Suprapubic skin (tissue), 4 donors: ENCODE data around the gene NUFIP1. TPM values are rescaled to one million over a fixed set of nuclear protein-coding genes. Genes with fewer than 3 reads are reported as not detected.
A peak's percentile ranks its signal among the peaks of the same experiment; 100 is the strongest.

Source experiments
- DNase-seq, 2 donors: peaks; one replicate each; pipeline ENCODE4 v3.0.0-alpha.2; 2019; ENCODE audit warnings: low spot score in 2 of 2
- H3K27ac ChIP-seq: fragments of 200-600 bp; sonication (generic); one replicate; pipeline ENCODE4 v1.5.1; 2019
- H3K27me3 ChIP-seq: fragments of 200-600 bp; sonication (generic); one replicate; pipeline ENCODE4 v1.5.1; 2019
- H3K36me3 ChIP-seq: fragments of 200-600 bp; sonication (generic); one replicate; pipeline ENCODE4 v1.5.1; 2019
- H3K4me1 ChIP-seq: fragments of 200-600 bp; sonication (generic); one replicate; pipeline ENCODE4 v1.5.1; 2019
- H3K4me3 ChIP-seq: fragments of 200-600 bp; sonication (generic); one replicate; pipeline ENCODE4 v1.5.1; 2019; ENCODE audit warnings: mild to moderate bottlenecking
- H3K9me3 ChIP-seq: fragments of 200-600 bp; sonication (generic); one replicate; pipeline ENCODE4 v1.5.1; 2019
- CTCF ChIP-seq, 2 donors: fragments of 200-600 bp in 1 of 2; fragments of 450-650 bp in 1 of 2; sonication (generic) in 1 of 2; IDR thresholded peaks; one replicate each; pipeline ENCODE4 v1.5.1; 2016 to 2019; ENCODE audit warnings: antibody characterized with exemption in 2 of 2, mild to moderate bottlenecking in 1 of 2, moderate library complexity in 1 of 2
- EP300 ChIP-seq: sonication (generic); formaldehyde crosslinking; IDR thresholded peaks from one replicate; pipeline ENCODE4 v1.6.1; 2017; ENCODE audit warnings: antibody characterized with exemption
- POLR2A ChIP-seq, 2 donors: fragments of 450-650 bp; IDR thresholded peaks; one replicate each; pipeline ENCODE4 v1.6.1; 2017; ENCODE audit warnings: antibody characterized with exemption in 2 of 2, mild to moderate bottlenecking in 2 of 2, moderate library complexity in 2 of 2
- POLR2AphosphoS5 ChIP-seq, 3 donors: sonication (generic); formaldehyde crosslinking; IDR thresholded peaks; one replicate each; pipeline ENCODE4 v1.6.1; 2017; ENCODE audit warnings: antibody characterized with exemption in 3 of 3
- WGBS: methylation state at CpG from one replicate; pipeline ENCODE4 v1.1.5; 2018; 5-methylcytosine and 5-hydroxymethylcytosine counted together
- total RNA-seq, 4 donors: library from RNA; depleted of rRNA; stranded (reverse); fragments of >200 nt; gene quantifications; one replicate each; pipeline ENCODE4 v1.1.0, GENCODE V29; 2016

Gene NUFIP1
- total RNA-seq, 4 donors from 2014 or later = 3.2 to 5.0 (median 4.2) TPM

- peaks cover 3% of the 10 kb centered on the region for H3K4me1 ChIP-seq
- WGBS = 75% methylated on average over 9 of the region's 9 CpGs
- no peak overlapping the region for H3K27ac ChIP-seq
Measured at GRCh38 chr13:44974056-44974793, 15.0 kb downstream of the NUFIP1 start.

GRCh38 chr13:44972956-44973581, 16.2 kb downstream of the NUFIP1 start:
- Histone ChIP-seq H3K36me3 (peaks cover 21% of the 10 kb centered on the region), H3K4me1 (peaks cover 3% of the 10 kb centered on the region), H3K9me3 (no peaks in the 10 kb centered on the region), H3K27me3 (no peaks in the 10 kb centered on the region), H3K27ac (no peak overlapping the region), H3K4me3 (no peak overlapping the region)
- TF ChIP-seq POLR2AphosphoS5 (IDR thresholded peaks at IDR 0.05) = no peak
- TF ChIP-seq EP300 = no peak
- peak; percentile 30 to 36 for TF ChIP-seq CTCF (IDR thresholded peaks at IDR 0.05)
- TF ChIP-seq POLR2A (IDR thresholded peaks at IDR 0.05) = no peak
- WGBS = 10% methylated on average over 3 of the region's 3 CpGs
- no peak for DNase-seq

More at GRCh38 chr13:44974056-44974793, 15.0 kb downstream of the NUFIP1 start:
- no peak for DNase-seq
- Histone ChIP-seq H3K36me3 (peaks cover 31% of the 10 kb centered on the region), H3K27me3 (no peaks in the 10 kb centered on the region), H3K9me3 (no peaks in the 10 kb centered on the region), H3K4me3 (no peak overlapping the region)
- TF ChIP-seq CTCF (IDR thresholded peaks at IDR 0.05) (no peak), POLR2AphosphoS5 (IDR thresholded peaks at IDR 0.05) (no peak), EP300 (no peak), POLR2A (IDR thresholded peaks at IDR 0.05) (no peak)

- H3K27ac ChIP-seq = no peak overlapping the region
- DNase-seq = no peak
- peaks cover 10% of the 10 kb centered on the region for H3K36me3 ChIP-seq
- TF ChIP-seq EP300 = no peak
- no peak for TF ChIP-seq POLR2A (IDR thresholded peaks at IDR 0.05)
- TF ChIP-seq POLR2AphosphoS5 (IDR thresholded peaks at IDR 0.05) = no peak
- no peak for TF ChIP-seq CTCF (IDR thresholded peaks at IDR 0.05)
- 90% methylated on average over 7 of the region's 7 CpGs for WGBS
- no peak overlapping the region for H3K4me3 ChIP-seq
- no peaks in the 10 kb centered on the region for H3K27me3 ChIP-seq
- peaks cover 11% of the 10 kb centered on the region for H3K4me1 ChIP-seq
- H3K9me3 ChIP-seq = no peaks in the 10 kb centered on the region
Measured at GRCh38 chr13:44971656-44972595, 17.3 kb downstream of the NUFIP1 start.

- Histone ChIP-seq H3K4me1 (peaks cover 11% of the 10 kb centered on the region), H3K9me3 (no peaks in the 10 kb centered on the region), H3K36me3 (peaks cover 9% of the 10 kb centered on the region), H3K4me3 (no peak overlapping the region), H3K27ac (no peak overlapping the region), H3K27me3 (no peaks in the 10 kb centered on the region)
- DNase-seq = no peak
- peak; percentile 71 to 76 for TF ChIP-seq CTCF (IDR thresholded peaks at IDR 0.05)
- no peak for TF ChIP-seq EP300
- 53% methylated on average over 4 of the region's 4 CpGs for WGBS
Measured at GRCh38 chr13:44969551-44970484, 19.5 kb downstream of the NUFIP1 start.
